CD14-positive monocyte (primary cell): ENCODE measurements around the gene SCUBE2. TPM values are rescaled to one million over a fixed set of nuclear protein-coding genes. Genes with fewer than 3 reads are reported as not detected.

Source experiments
- DNase-seq, 3 donors: peaks; one replicate each; pipeline ENCODE4 v3.0.0-alpha.2; 2011 to 2022
- H2AFZ ChIP-seq: 2 replicates; pipeline ENCODE4 v1.6.0; 2012; ENCODE audit warnings: mild to moderate bottlenecking, low read depth, low read length, inconsistent platforms; ENCODE audit not compliant: insufficient read depth, poor library complexity, severe bottlenecking
- H3K27ac ChIP-seq, 2 donors: 1 replicate in 1 of 2; 2 replicates in 1 of 2; pipeline ENCODE4 v1.5.1; 2012 to 2013; ENCODE audit warnings: low read length in 2 of 2, control low read depth in 1 of 2, inconsistent platforms in 1 of 2, low read depth in 1 of 2, mild to moderate bottlenecking in 1 of 2
- H3K27me3 ChIP-seq, 2 donors: one replicate each; pipeline versions ENCODE4 v1.6.0 to v1.6.1; 2011 to 2013; ENCODE audit warnings: low read length in 2 of 2; ENCODE audit not compliant: control insufficient read depth in 2 of 2, insufficient read depth in 2 of 2
- H3K36me3 ChIP-seq, 2 donors: replicated peaks in 1 of 2; 1 replicate in 1 of 2; 2 replicates in 1 of 2; pipeline versions ENCODE4 v1.5.1 to v1.6.1; 2012 to 2013; ENCODE audit warnings: low read length in 2 of 2, control low read depth in 1 of 2, inconsistent platforms in 1 of 2, mild to moderate bottlenecking in 1 of 2; ENCODE audit not compliant: insufficient read depth in 2 of 2, control insufficient read depth in 1 of 2
- H3K4me1 ChIP-seq, 2 donors: 1 replicate in 1 of 2; 2 replicates in 1 of 2; pipeline versions ENCODE4 v1.5.1 to v1.6.1; 2012 to 2013; ENCODE audit warnings: low read length in 2 of 2, control low read depth in 1 of 2, inconsistent platforms in 1 of 2, mild to moderate bottlenecking in 1 of 2, moderate library complexity in 1 of 2; ENCODE audit not compliant: insufficient read depth in 2 of 2, control insufficient read depth in 1 of 2
- H3K4me2 ChIP-seq: replicated peaks from 2 replicates; pipeline ENCODE3; 2012; ENCODE audit warnings: low read length, moderate library complexity, mild to moderate bottlenecking; ENCODE audit not compliant: poor library complexity, severe bottlenecking; ENCODE audit errors: extremely low read depth
- H3K4me3 ChIP-seq, 3 experiments: fragments of 200-600 bp in 1 of 3; sonication (generic) in 1 of 3; replicated peaks in 1 of 3; 1 replicate in 2 of 3; 2 replicates in 1 of 3; pipeline ENCODE4 v1.5.1; 2011 to 2013; ENCODE audit warnings: low read length in 3 of 3, mild to moderate bottlenecking in 3 of 3, control low read depth in 2 of 3, low read depth in 2 of 3, inconsistent platforms in 1 of 3, moderate library complexity in 1 of 3
- H3K79me2 ChIP-seq: 2 replicates; pipeline ENCODE4 v1.6.0; 2012; ENCODE audit warnings: mild to moderate bottlenecking, control low read depth, inconsistent platforms, low read length, moderate library complexity; ENCODE audit not compliant: insufficient read depth
- H3K9ac ChIP-seq: 2 replicates; pipeline ENCODE4 v1.6.0; 2017; ENCODE audit warnings: low read length, mild to moderate bottlenecking; ENCODE audit not compliant: insufficient read depth, poor library complexity, severe bottlenecking
- H3K9me3 ChIP-seq, 2 donors: replicated peaks in 1 of 2; 1 replicate in 1 of 2; 2 replicates in 1 of 2; pipeline versions ENCODE4 v1.5.1 to v1.6.1; 2012 to 2013; ENCODE audit warnings: low read length in 2 of 2, control low read depth in 1 of 2; ENCODE audit not compliant: control insufficient read depth in 1 of 2, insufficient read depth in 1 of 2
- H4K20me1 ChIP-seq: 2 replicates; pipeline ENCODE4 v1.6.0; 2012; ENCODE audit warnings: mild to moderate bottlenecking, low read length, control low read depth, moderate library complexity; ENCODE audit not compliant: insufficient read depth
- H3K27ac Mint-ChIP-seq, 7 donors: one replicate each; pipeline ENCODE4 v1.8.0; 2020; ENCODE audit warnings: mild to moderate bottlenecking in 7 of 7, mixed read lengths in 7 of 7, moderate library complexity in 6 of 7, inconsistent platforms in 2 of 7
- H3K27me3 Mint-ChIP-seq, 3 donors: one replicate each; pipeline ENCODE4 v1.8.0; 2021 to 2022; ENCODE audit warnings: low read depth in 3 of 3, mild to moderate bottlenecking in 3 of 3, mixed read lengths in 3 of 3, moderate library complexity in 3 of 3, inconsistent platforms in 1 of 3
- H3K36me3 Mint-ChIP-seq, 2 donors: one replicate each; pipeline ENCODE4 v1.8.0; 2020; ENCODE audit warnings: mixed read lengths in 2 of 2, inconsistent platforms in 1 of 2, mild to moderate bottlenecking in 1 of 2
- H3K4me1 Mint-ChIP-seq: one replicate; pipeline ENCODE4 v1.8.0; 2020; ENCODE audit warnings: mild to moderate bottlenecking, mixed read lengths
- H3K4me3 Mint-ChIP-seq, 2 donors: one replicate each; pipeline ENCODE4 v1.8.0; 2020; ENCODE audit warnings: mild to moderate bottlenecking in 2 of 2, mixed read lengths in 2 of 2, moderate library complexity in 1 of 2
- H3K9me3 Mint-ChIP-seq, 7 donors: one replicate each; pipeline ENCODE4 v1.8.0; 2020 to 2022; ENCODE audit warnings: mixed read lengths in 7 of 7, mild to moderate bottlenecking in 6 of 7, moderate library complexity in 6 of 7, inconsistent platforms in 2 of 7
- WGBS: methylation state at CpG from one replicate; pipeline ENCODE4 v1.1.5; 2013; ENCODE audit warnings: missing lambda C conversion rate; ENCODE audit not compliant: insufficient coverage; 5-methylcytosine and 5-hydroxymethylcytosine counted together
- intact Hi-C, 2 donors: fragments of 100-400 bp; cut with micrococcal nuclease; formaldehyde crosslinking; loops; one replicate each; pipeline versions ENCODE4 v1.15.0 to v1.15.1; 2023
- polyA plus RNA-seq, 3 donors: library from polyadenylated mRNA; depleted of rRNA in 1 of 3; unstranded in 2 of 3; stranded (reverse) in 1 of 3; fragments of 300-500 nt in 2 of 3; fragments of >200 nt in 1 of 3; fragmentation: Illumina TruSeq in 2 of 3; gene quantifications; 1 replicate in 2 of 3; 2 replicates in 1 of 3; pipeline ENCODE4 v1.2.3, GENCODE V29; 2012 to 2021
- TF ChIP-seq, protein P1 (sequence below): fragments of 200-600 bp; IDR thresholded peaks from one replicate; pipeline ENCODE4 v1.8.0; 2022; ENCODE audit warnings: antibody characterized with exemption, mild to moderate bottlenecking

SCUBE2 gene
- polyA plus RNA-seq, 3 donors = 0.21 to 0.36 TPM; not detected in 1

DNA sequence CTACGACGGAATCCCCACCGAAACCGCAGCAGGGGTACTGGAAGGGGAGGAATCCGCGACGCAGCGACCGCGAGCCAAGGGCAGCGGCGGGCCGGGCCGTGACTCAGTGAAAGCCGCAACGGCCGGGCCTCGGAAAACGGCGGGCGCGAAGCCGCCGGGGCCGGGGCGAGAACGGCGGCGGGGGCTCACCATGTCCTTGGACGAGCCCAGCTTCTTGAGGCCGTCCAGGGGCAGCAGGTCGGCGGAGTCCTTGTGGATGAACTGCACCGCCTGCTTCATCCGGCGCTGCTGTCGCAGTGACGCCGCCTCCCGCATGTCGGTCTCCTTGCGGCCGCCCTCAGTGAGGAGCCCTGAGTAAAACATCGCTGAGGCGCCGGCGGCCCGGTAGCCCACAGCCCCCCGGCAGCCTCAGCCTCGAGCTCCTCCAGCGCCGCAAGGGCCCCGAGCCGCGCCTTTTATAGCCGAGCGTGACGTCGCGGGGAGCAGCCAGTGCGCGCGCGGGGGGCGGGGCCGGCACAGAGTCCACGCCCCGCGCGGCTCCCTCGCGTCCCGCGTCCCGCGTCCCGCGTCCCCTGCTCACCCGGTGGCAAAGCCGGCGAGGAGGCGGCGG, 87.7 kb downstream of the SCUBE2 start, which contains the start of gene NRIP3:
NRIP3 (minus strand) TSS at position 429 of the 610 bp plus-strand sequence; CDS start at position 363, 66 bp downstream.
- TF ChIP-seq, protein P1, sequence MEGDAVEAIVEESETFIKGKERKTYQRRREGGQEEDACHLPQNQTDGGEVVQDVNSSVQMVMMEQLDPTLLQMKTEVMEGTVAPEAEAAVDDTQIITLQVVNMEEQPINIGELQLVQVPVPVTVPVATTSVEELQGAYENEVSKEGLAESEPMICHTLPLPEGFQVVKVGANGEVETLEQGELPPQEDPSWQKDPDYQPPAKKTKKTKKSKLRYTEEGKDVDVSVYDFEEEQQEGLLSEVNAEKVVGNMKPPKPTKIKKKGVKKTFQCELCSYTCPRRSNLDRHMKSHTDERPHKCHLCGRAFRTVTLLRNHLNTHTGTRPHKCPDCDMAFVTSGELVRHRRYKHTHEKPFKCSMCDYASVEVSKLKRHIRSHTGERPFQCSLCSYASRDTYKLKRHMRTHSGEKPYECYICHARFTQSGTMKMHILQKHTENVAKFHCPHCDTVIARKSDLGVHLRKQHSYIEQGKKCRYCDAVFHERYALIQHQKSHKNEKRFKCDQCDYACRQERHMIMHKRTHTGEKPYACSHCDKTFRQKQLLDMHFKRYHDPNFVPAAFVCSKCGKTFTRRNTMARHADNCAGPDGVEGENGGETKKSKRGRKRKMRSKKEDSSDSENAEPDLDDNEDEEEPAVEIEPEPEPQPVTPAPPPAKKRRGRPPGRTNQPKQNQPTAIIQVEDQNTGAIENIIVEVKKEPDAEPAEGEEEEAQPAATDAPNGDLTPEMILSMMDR = no peak
- 1% methylated on average over 83 of the region's 83 CpGs for WGBS
- H3K36me3 Mint-ChIP-seq = peaks cover 3 to 13% of the 10 kb centered on the region in 2 donors
- H3K27me3 ChIP-seq = peaks cover 27 to 38% of the 10 kb centered on the region in 2 donors
- H3K27ac Mint-ChIP-seq = peak within 1 kb of the TSS in 6 of 7 donors; percentile 79 to 94 (median 86)
- no peaks in the 10 kb centered on the region for H4K20me1 ChIP-seq
- H3K4me2 ChIP-seq = peak within 1 kb of the TSS; percentile 76
- H3K27me3 Mint-ChIP-seq = peaks cover 26 to 38% (median 31%) of the 10 kb centered on the region in 3 donors
- peak within 1 kb of the TSS; percentile 57 for H3K9ac ChIP-seq
- H3K4me3 ChIP-seq = peak within 1 kb of the TSS; percentile 25 to 87 (median 72)
- no peaks in the 10 kb centered on the region for H3K79me2 ChIP-seq
- peak; percentile 79 to 88 (median 80) for DNase-seq
- H3K9me3 Mint-ChIP-seq = peaks cover 0 to 12% (median 6%) of the 10 kb centered on the region in 7 donors
- H3K27ac ChIP-seq = peak within 1 kb of the TSS in 1 of 2 donors; percentile 56
- H3K4me1 ChIP-seq = peaks cover 33 to 37% of the 10 kb centered on the region in 2 donors
- peak within 1 kb of the TSS; percentile 79 for H2AFZ ChIP-seq
- intact Hi-C loops = loop anchor here in 1 of 2 donors (10.0 kb wide), 1 partner anchor 151 kb away; no protein-coding TSS in a partner anchor
- H3K4me3 Mint-ChIP-seq = peak within 1 kb of the TSS; percentile 88 to 93
- H3K9me3 ChIP-seq = no peaks in the 10 kb centered on the region
- H3K36me3 ChIP-seq = no peaks in the 10 kb centered on the region
- H3K4me1 Mint-ChIP-seq = peaks cover 25% of the 10 kb centered on the region

DNA sequence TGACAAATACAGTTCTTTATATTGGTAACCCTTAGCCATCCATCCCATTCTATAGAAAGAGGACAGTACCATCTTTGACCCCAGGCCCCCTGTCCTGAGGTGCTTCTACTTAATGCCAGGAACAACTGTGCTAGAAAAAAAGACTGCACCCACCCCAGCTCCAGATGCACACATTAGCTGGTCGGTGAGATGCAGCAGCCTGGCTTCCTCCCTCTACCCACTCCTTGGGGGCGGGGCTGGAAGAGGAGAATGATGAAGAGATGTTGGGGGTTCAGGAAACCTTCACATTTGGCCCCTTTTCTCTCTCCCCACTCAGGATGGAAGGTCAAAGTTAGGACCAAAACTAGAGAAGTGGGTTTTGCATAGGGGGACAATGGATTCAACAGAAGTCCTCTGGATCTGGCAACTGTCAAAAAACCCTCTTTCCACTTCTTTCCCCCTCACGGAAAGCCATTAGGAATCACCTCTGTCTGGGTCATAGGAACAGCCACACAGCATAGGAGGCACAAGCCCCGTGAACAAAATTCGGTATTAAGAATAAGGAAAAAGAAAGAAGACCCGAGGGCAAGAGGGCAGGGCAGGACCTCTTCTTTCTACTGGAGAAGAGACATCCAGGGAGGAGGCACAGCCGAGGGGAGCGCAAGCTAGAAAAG, 88.4 kb downstream of the SCUBE2 start:
- H3K27ac ChIP-seq = peak overlapping the region in 1 of 2 donors; percentile 56
- H4K20me1 ChIP-seq = no peaks in the 10 kb centered on the region
- H3K9me3 ChIP-seq = no peaks in the 10 kb centered on the region
- Mint-ChIP-seq H3K4me1 (peaks cover 25% of the 10 kb centered on the region), H3K4me3 (peak overlapping the region; percentile 88 to 93), H3K27ac (peak overlapping the region in 6 of 7 donors; percentile 79 to 94 (median 86)), H3K27me3 (peaks cover 26 to 38% (median 31%) of the 10 kb centered on the region in 3 donors), H3K36me3 (peaks cover 3 to 13% of the 10 kb centered on the region in 2 donors), H3K9me3 (peaks cover 0 to 12% (median 6%) of the 10 kb centered on the region in 7 donors)
- H3K4me1 ChIP-seq = peaks cover 33 to 37% of the 10 kb centered on the region in 2 donors
- peak overlapping the region; percentile 79 for H2AFZ ChIP-seq
- no peak for DNase-seq
- WGBS = 0% methylated on average over 4 of the region's 8 CpGs
- TF ChIP-seq, protein P1 = no peak
- no peaks in the 10 kb centered on the region for H3K79me2 ChIP-seq
- H3K36me3 ChIP-seq = no peaks in the 10 kb centered on the region
- H3K4me2 ChIP-seq = peak overlapping the region; percentile 76
- peak overlapping the region; percentile 25 to 87 (median 72) for H3K4me3 ChIP-seq
- H3K27me3 ChIP-seq = peaks cover 27 to 38% of the 10 kb centered on the region in 2 donors
- intact Hi-C loops = loop anchor here in 1 of 2 donors (10.0 kb wide), 1 partner anchor 152 kb away; no protein-coding TSS in a partner anchor
- peak overlapping the region; percentile 57 for H3K9ac ChIP-seq
